PC-9 (cell line): Measurements from ENCODE around the gene SLC39A9.

ENCODE experiments used
- EZH2 ChIP-seq: fragments of 200-600 bp; sonication (generic); IDR thresholded peaks from 2 replicates; pipeline ENCODE4 v1.8.0; 2017; ENCODE audit warnings: antibody characterized with exemption, low read depth
- TF ChIP-seq, protein P1 (sequence below): fragments of 200-600 bp; sonication (generic); conservative IDR thresholded peaks from 2 replicates; pipeline ENCODE4 v1.6.1; 2017; ENCODE audit warnings: mixed run types, antibody characterized with exemption, mild to moderate bottlenecking, moderate library complexity

DNA sequence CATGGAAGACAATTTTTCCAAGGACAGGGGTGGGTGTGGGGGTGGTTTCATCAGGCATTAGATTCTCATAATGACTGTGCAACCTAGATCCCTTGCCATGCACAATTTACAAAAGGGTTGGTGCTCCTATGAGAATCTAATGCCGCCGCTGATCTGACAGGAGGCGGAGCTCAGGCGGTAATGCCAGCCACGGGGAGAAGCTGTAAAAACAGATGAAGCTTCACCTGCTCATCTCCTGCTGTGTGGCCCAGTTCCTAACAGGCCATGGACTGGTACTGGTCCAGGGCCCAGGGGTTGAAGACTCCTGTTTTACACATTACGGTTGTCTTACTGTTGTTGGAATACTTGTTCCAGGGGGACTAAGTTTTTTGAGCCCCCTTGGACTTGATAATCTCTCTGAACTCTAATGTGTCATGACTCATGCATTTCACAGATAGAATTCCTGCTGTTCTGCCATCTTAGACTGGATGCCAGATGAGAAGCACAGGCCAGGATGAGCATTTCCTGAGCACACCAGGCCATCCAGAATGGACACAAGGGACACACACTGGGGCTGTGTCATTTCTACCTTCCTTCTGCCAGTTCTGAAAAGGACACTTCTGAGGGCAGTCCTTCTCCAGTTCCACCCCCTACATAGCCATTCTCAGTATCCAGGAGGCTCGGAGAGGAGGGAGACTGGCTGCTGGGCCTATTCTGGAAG, 91.9 kb downstream of the SLC39A9 start:
- TF ChIP-seq, protein P1, sequence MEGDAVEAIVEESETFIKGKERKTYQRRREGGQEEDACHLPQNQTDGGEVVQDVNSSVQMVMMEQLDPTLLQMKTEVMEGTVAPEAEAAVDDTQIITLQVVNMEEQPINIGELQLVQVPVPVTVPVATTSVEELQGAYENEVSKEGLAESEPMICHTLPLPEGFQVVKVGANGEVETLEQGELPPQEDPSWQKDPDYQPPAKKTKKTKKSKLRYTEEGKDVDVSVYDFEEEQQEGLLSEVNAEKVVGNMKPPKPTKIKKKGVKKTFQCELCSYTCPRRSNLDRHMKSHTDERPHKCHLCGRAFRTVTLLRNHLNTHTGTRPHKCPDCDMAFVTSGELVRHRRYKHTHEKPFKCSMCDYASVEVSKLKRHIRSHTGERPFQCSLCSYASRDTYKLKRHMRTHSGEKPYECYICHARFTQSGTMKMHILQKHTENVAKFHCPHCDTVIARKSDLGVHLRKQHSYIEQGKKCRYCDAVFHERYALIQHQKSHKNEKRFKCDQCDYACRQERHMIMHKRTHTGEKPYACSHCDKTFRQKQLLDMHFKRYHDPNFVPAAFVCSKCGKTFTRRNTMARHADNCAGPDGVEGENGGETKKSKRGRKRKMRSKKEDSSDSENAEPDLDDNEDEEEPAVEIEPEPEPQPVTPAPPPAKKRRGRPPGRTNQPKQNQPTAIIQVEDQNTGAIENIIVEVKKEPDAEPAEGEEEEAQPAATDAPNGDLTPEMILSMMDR, result no peak
- TF ChIP-seq EZH2, result no peak
